ENCODE data around the gene COG1.

Gene COG1

DNA sequence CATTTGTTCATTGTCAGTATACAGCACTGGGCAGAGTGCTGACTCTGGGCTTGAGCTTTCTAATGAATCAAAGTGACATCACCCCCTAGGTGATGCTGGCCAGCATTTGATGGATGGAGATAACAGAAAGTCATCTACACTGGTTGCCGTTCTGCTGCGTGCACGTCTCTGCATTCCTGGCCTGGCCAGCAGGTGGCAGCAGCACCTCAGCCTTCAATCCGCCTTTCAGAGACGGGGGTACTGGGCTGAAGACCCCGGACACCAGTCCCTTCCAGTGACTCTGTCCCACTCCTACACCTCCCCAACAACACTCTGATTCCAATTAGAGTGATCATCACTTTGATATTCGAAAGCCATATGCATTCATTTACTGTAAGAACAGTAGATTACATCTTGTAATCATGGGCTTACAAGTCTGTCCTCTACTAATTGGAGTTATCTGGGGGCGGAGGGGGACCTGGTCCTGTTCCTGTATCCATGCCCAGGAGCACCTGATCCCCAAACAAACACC lies 62.9 kb downstream of the COG1 start:
- DNase-seq (ENCODE audit: extremely low read depth, low read depth): no peak
- H3K4me3 ChIP-seq (replicated peaks; ENCODE audit: low read depth, low read length): no peak overlapping the region
- TF ChIP-seq, protein P1, sequence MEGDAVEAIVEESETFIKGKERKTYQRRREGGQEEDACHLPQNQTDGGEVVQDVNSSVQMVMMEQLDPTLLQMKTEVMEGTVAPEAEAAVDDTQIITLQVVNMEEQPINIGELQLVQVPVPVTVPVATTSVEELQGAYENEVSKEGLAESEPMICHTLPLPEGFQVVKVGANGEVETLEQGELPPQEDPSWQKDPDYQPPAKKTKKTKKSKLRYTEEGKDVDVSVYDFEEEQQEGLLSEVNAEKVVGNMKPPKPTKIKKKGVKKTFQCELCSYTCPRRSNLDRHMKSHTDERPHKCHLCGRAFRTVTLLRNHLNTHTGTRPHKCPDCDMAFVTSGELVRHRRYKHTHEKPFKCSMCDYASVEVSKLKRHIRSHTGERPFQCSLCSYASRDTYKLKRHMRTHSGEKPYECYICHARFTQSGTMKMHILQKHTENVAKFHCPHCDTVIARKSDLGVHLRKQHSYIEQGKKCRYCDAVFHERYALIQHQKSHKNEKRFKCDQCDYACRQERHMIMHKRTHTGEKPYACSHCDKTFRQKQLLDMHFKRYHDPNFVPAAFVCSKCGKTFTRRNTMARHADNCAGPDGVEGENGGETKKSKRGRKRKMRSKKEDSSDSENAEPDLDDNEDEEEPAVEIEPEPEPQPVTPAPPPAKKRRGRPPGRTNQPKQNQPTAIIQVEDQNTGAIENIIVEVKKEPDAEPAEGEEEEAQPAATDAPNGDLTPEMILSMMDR (IDR thresholded peaks at IDR 0.05; ENCODE audit: low read depth, low read length, missing control alignments): peak; percentile 95

DNA sequence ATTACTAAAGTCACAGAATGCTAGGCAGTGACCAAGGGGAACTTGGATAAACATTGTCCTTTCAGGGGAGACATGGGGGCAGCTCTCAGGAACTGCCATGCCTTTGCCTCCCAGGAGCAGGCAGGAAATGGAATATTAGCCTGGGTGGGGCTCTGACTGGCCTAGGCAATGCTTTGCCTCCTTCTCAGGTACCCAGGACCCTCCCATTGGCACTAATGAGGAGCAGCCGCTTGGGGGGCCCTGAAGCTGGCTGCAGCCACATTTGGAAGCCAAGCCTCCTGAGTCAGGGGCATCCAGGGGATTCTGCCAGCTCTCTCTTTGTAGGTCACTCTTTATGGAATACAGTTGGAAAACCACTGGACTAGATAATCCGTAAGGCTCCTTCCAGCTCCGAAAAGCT lies 63.4 kb downstream of the COG1 start:
- DNase-seq (ENCODE audit: extremely low read depth, low read depth): no peak
- H3K4me3 ChIP-seq (replicated peaks; ENCODE audit: low read depth, low read length): no peak overlapping the region
- TF ChIP-seq, protein P1 (IDR thresholded peaks at IDR 0.05; ENCODE audit: low read depth, low read length, missing control alignments): no peak

GRCh38 chr17:73257516-73257915 lies 64.7 kb downstream of the COG1 start:
- no peak overlapping the region for H3K4me3 ChIP-seq (replicated peaks; ENCODE audit: low read depth, low read length)
- TF ChIP-seq, protein P1 (IDR thresholded peaks at IDR 0.05; ENCODE audit: low read depth, low read length, missing control alignments): no peak
- DNase-seq (ENCODE audit: extremely low read depth, low read depth): no peak

Measured in HFF-Myc (cell line).